Esophagus (tissue), 2 donors: ENCODE data around the gene PDE8B. TPM values are rescaled to one million over a fixed set of nuclear protein-coding genes. Genes with fewer than 3 reads are reported as not detected.
A peak's percentile ranks its signal among the peaks of the same experiment; 100 is the strongest.
"Not testable (repeated sequence)": the region's sequence is repeated elsewhere in the genome, so short reads cannot be mapped to it uniquely, and the experiment has no call there.

ENCODE experiments used
- H3K27ac ChIP-seq, 2 donors: one replicate each; pipeline ENCODE4 v1.5.1; 2013; ENCODE audit warnings: low read depth in 2 of 2, mild to moderate bottlenecking in 2 of 2, inconsistent platforms in 1 of 2, low read length in 1 of 2, moderate library complexity in 1 of 2
- H3K27me3 ChIP-seq, 2 donors: one replicate each; pipeline ENCODE4 v1.6.1; 2013; ENCODE audit warnings: low read length in 2 of 2, control low read depth in 1 of 2, mild to moderate bottlenecking in 1 of 2; ENCODE audit not compliant: insufficient read depth in 2 of 2, control insufficient read depth in 1 of 2
- H3K36me3 ChIP-seq, 2 donors: one replicate each; pipeline ENCODE4 v1.6.1; 2013; ENCODE audit warnings: low read length in 1 of 2; ENCODE audit not compliant: control insufficient read depth in 2 of 2, insufficient read depth in 2 of 2
- H3K4me1 ChIP-seq, 2 donors: one replicate each; pipeline ENCODE4 v1.6.1; 2013; ENCODE audit warnings: low read length in 1 of 2; ENCODE audit not compliant: control insufficient read depth in 2 of 2, insufficient read depth in 2 of 2
- H3K4me3 ChIP-seq, 2 donors: one replicate each; pipeline ENCODE4 v1.5.1; 2013; ENCODE audit warnings: low read length in 2 of 2, mild to moderate bottlenecking in 2 of 2, low read depth in 1 of 2, moderate library complexity in 1 of 2
- H3K9me3 ChIP-seq, 2 donors: one replicate each; pipeline ENCODE4 v1.6.1; 2013; ENCODE audit warnings: mild to moderate bottlenecking in 2 of 2, low read depth in 1 of 2, low read length in 1 of 2, moderate library complexity in 1 of 2; ENCODE audit not compliant: control insufficient read depth in 2 of 2, insufficient read depth in 1 of 2
- WGBS, 2 donors: extraction: QIAGEN DNeasy Blood & Tissue Kit; methylation state at CpG; one replicate each; pipeline ENCODE4 v1.1.7; 2013; 5-methylcytosine and 5-hydroxymethylcytosine counted together
- polyA plus RNA-seq, 2 donors: library from polyadenylated mRNA; stranded (reverse); fragments of 200-250 nt; gene quantifications; one replicate each; pipeline ENCODE4 v1.2.3, GENCODE V29; 2013
- donor health status: healthy with polysubstance abuse.
- donor health status: Bipolar disorder and iron deficiency.

The PDE8B gene
- polyA plus RNA-seq, 2 donors: 0.31 to 0.66 TPM

GRCh38 chr5:77379558-77380061, 169.1 kb downstream of the PDE8B start:
- no peaks in the 10 kb centered on the region for H3K9me3 ChIP-seq
- no peaks in the 10 kb centered on the region for H3K27me3 ChIP-seq
- H3K27ac ChIP-seq: peak overlapping the region; percentile 55 to 60
- 30% methylated on average over 6 of the region's 6 CpGs for WGBS, 2 donors
- peaks cover 0 to 3% of the 10 kb centered on the region in 2 donors for H3K4me1 ChIP-seq
- no peak overlapping the region for H3K4me3 ChIP-seq
- H3K36me3 ChIP-seq: no peaks in the 10 kb centered on the region

GRCh38 chr5:77380636-77381035, 170.2 kb downstream of the PDE8B start:
- Histone ChIP-seq H3K4me3 (no peak overlapping the region), H3K9me3 (no peaks in the 10 kb centered on the region), H3K4me1 (peaks cover 0 to 3% of the 10 kb centered on the region in 2 donors), H3K27ac (peak overlapping the region in 1 of 2 donors; percentile 38), H3K36me3 (no peaks in the 10 kb centered on the region), H3K27me3 (no peaks in the 10 kb centered on the region)
- WGBS, 2 donors: 51 to 60% methylated on average over 4 of the region's 4 CpGs

DNA sequence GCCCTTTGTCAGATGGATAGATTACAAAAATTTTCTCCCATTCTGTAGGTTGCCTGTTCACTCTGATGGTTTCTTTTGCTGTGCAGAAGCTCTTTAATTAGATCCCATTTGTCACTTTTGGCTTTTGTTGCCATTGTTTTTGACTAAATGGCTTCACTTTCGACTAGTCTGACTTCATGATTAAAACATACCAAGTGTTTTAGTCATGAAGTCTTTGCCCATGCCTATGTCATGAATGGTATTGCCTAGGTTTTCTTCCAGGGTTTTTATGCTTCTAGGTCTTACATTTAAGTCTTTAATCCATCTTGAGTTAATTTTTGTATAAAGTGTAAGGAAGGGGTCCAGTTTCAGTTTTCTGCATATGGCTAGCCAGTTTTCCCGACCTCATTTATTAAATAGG, 172.9 kb downstream of the PDE8B start:
- WGBS, 2 donors: 73 to 77% methylated on average over 2 of the region's 2 CpGs
- H3K4me3 ChIP-seq, H3K27me3 ChIP-seq: not testable (repeated sequence)

GRCh38 chr5:77386340-77386739, 175.9 kb downstream of the PDE8B start:
- not testable (repeated sequence) for H3K27me3 ChIP-seq, H3K4me3 ChIP-seq, H3K36me3 ChIP-seq, H3K9me3 ChIP-seq, H3K27ac ChIP-seq, H3K4me1 ChIP-seq
- WGBS, 2 donors: 91 to 98% methylated on average over 1 of the region's 1 CpG

More for the DNA sequence above, 172.9 kb downstream of the PDE8B start:
- not testable (repeated sequence) for H3K9me3 ChIP-seq, H3K27ac ChIP-seq, H3K36me3 ChIP-seq, H3K4me1 ChIP-seq

- Histone ChIP-seq H3K36me3 (no peaks in the 10 kb centered on the region), H3K9me3 (no peaks in the 10 kb centered on the region), H3K4me1 (no peaks in the 10 kb centered on the region), H3K27me3 (no peaks in the 10 kb centered on the region), H3K27ac (no peak overlapping the region), H3K4me3 (no peak overlapping the region)
- WGBS, 2 donors: 64 to 77% methylated on average over 2 of the region's 2 CpGs
Measured at GRCh38 chr5:77389746-77390145, 179.3 kb downstream of the PDE8B start.

DNA sequence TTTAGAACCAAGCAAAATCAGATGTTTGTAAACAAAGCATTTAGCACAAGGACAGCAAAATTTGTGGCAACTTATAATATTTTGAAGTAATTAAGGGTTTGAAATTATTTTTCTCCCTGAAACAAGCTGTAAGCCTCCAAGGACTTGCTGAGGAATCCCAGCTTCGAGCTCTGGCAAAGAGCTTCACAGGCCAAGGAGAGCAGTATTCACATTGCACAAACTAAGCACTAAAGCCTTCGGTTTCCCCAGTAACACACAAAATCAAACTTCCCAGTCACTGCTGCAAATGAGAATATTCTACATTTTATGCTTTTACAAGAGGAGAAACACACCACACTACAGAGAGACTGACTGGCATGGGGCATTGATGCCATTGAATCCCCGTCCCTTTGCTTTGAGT, 179.7 kb downstream of the PDE8B start:
- no peaks in the 10 kb centered on the region for H3K4me1 ChIP-seq
- WGBS, 2 donors: 70 to 73% methylated on average over 3 of the region's 3 CpGs
- no peaks in the 10 kb centered on the region for H3K36me3 ChIP-seq
- no peak overlapping the region for H3K4me3 ChIP-seq
- no peaks in the 10 kb centered on the region for H3K9me3 ChIP-seq
- H3K27me3 ChIP-seq: no peaks in the 10 kb centered on the region
- no peak overlapping the region for H3K27ac ChIP-seq

DNA sequence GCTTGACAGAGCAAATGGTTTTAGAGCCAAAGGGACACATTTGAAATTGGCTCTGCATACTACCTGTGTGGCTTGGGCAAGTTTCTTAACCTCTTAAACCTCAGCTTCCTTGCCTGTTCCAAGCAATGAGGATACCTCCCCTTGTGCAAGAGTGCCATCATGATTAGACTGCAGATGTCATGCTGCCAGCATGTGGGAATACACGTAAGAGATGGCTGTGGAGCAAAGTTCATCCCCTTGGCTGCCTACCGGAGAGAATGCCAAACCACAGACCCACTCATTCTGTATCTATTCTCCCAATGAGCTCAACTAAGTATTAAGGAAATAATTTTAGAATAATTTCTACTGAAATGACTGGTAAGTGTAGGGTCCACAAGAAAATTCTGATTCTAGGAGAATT, 180.3 kb downstream of the PDE8B start:
- H3K9me3 ChIP-seq: no peaks in the 10 kb centered on the region
- WGBS, 2 donors: 76 to 77% methylated on average over 2 of the region's 2 CpGs
- H3K27ac ChIP-seq: no peak overlapping the region
- no peak overlapping the region for H3K4me3 ChIP-seq
- H3K36me3 ChIP-seq: no peaks in the 10 kb centered on the region
- H3K27me3 ChIP-seq: no peaks in the 10 kb centered on the region
- no peaks in the 10 kb centered on the region for H3K4me1 ChIP-seq

DNA sequence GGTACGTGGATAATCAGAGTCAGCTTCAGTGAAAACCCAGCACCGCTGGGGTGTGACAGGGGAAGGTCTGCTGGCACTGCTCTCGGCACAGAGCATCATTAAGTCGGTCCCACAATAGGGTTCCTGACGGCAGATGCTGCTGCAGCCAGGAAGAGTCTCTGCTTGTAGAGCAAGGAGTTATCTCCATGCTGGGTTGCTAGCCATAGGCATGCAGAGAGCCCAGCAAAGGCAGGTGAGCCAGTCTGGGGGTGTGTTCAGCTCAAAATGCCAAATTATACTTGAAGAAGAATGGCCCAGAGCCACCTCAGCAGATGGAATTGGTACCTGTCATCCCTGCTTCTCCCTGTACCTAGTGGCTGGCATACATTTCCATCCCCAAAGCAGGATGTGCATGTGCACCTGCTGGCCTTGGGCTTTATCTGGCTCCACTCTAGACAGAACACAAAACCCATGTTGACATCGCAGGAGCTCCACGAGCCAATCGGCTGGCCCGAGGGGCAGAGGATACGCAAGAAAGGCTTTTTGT, 180.8 kb downstream of the PDE8B start:
- 90 to 92% methylated on average over 10 of the region's 10 CpGs for WGBS, 2 donors
- H3K36me3 ChIP-seq: no peaks in the 10 kb centered on the region
- no peak overlapping the region for H3K4me3 ChIP-seq
- no peaks in the 10 kb centered on the region for H3K9me3 ChIP-seq
- H3K27ac ChIP-seq: no peak overlapping the region
- no peaks in the 10 kb centered on the region for H3K27me3 ChIP-seq
- no peaks in the 10 kb centered on the region for H3K4me1 ChIP-seq

GRCh38 chr5:77394064-77394715, 183.7 kb downstream of the PDE8B start:
- 59 to 74% methylated on average over 3 of the region's 3 CpGs for WGBS, 2 donors
- no peaks in the 10 kb centered on the region for H3K27me3 ChIP-seq
- H3K36me3 ChIP-seq: no peaks in the 10 kb centered on the region
- no peaks in the 10 kb centered on the region for H3K9me3 ChIP-seq
- no peaks in the 10 kb centered on the region for H3K4me1 ChIP-seq
- no peak overlapping the region for H3K27ac ChIP-seq
- no peak overlapping the region for H3K4me3 ChIP-seq

DNA sequence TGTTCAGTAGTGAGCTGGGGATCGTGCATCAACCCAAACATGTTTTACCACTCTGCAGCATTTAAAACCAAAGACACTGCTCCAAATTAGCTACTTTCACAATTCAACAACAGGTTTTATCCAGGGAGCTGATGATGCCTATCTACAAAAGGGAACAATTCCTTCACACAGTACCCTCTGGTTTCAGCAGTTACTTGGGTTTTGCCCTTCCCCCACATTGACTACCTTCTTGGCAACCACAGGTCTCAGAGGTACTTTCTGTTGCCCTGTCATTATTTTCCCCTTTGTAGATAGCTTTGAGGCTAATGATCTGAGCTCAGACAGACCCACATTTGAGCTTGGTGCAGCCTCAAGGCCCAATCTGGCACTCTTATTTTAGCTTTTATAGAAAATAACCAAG, 185.5 kb downstream of the PDE8B start:
- WGBS, 2 donors: 79 to 83% methylated on average over 1 of the region's 1 CpG
- Histone ChIP-seq H3K4me1 (no peaks in the 10 kb centered on the region), H3K27me3 (no peaks in the 10 kb centered on the region), H3K36me3 (no peaks in the 10 kb centered on the region), H3K4me3 (no peak overlapping the region), H3K27ac (no peak overlapping the region), H3K9me3 (no peaks in the 10 kb centered on the region)
